GM12878 (cell line): ENCODE results near the gene LRRC23. TPM values are rescaled to one million over a fixed set of nuclear protein-coding genes. Genes with fewer than 3 reads are reported as not detected.

Source experiments
- ATF2 ChIP-seq: IDR thresholded peaks from 2 replicates; pipeline ENCODE4 v1.6.1; 2012; ENCODE audit warnings: low read length, inconsistent platforms
- CBX3 ChIP-seq: fragments of 200-600 bp; sonication (generic); IDR thresholded peaks from 2 replicates; pipeline ENCODE4 v1.6.1; 2016; ENCODE audit warnings: low read depth, borderline replicate concordance
- CEBPB ChIP-seq, 2 experiments: fragments of 150-350 bp in 1 of 2; IDR thresholded peaks; 2 replicates each; pipeline ENCODE4 v1.6.1; 2012 to 2014; ENCODE audit warnings: low read depth in 2 of 2, low read length in 2 of 2, borderline replicate concordance in 1 of 2, inconsistent platforms in 1 of 2
- CTCF ChIP-seq, 3 experiments: IDR thresholded peaks in 2 of 3; conservative IDR thresholded peaks in 1 of 3; 2 replicates each; pipeline ENCODE4 v1.5.1; 2011; ENCODE audit warnings: low read depth in 3 of 3, low read length in 3 of 3, mild to moderate bottlenecking in 3 of 3, control low read depth in 2 of 3, moderate library complexity in 2 of 3, inconsistent platforms in 1 of 3, mixed read lengths in 1 of 3; ENCODE audit not compliant: control insufficient read depth in 2 of 3, insufficient read depth in 1 of 3; ENCODE audit errors: extremely low read depth in 1 of 3
- IRF3 ChIP-seq: fragments of 450-650 bp; IDR thresholded peaks from 2 replicates; pipeline ENCODE4 v1.6.1; 2014; ENCODE audit warnings: mild to moderate bottlenecking
- IRF4 ChIP-seq: IDR thresholded peaks from 2 replicates; pipeline ENCODE4 v1.6.1; 2011; ENCODE audit warnings: low read depth, low read length
- KLF5 ChIP-seq: fragments of 450-650 bp; IDR thresholded peaks from 2 replicates; pipeline ENCODE4 v1.6.1; 2014; ENCODE audit warnings: mild to moderate bottlenecking; ENCODE audit not compliant: partially characterized antibody
- NFXL1 ChIP-seq: fragments of 450-650 bp; IDR thresholded peaks from 2 replicates; pipeline ENCODE4 v1.6.1; 2017; ENCODE audit warnings: antibody characterized with exemption, mild to moderate bottlenecking, borderline replicate concordance
- NKRF ChIP-seq: fragments of 450-650 bp; conservative IDR thresholded peaks from 2 replicates; pipeline ENCODE4 v1.6.1; 2017; ENCODE audit warnings: mild to moderate bottlenecking, moderate library complexity
- RAD21 ChIP-seq: IDR thresholded peaks from 2 replicates; pipeline ENCODE4 v1.6.1; 2011; ENCODE audit warnings: mild to moderate bottlenecking, low read depth, low read length, moderate library complexity; ENCODE audit not compliant: insufficient read depth
- RBBP5 ChIP-seq: fragments of 200-600 bp; sonication (generic); conservative IDR thresholded peaks from 2 replicates; pipeline ENCODE4 v1.6.1; 2016
- RELA ChIP-seq: fragments of 450-650 bp; IDR thresholded peaks from 2 replicates; pipeline ENCODE4 v1.8.0; 2014; ENCODE audit warnings: borderline replicate concordance; ENCODE audit not compliant: partially characterized antibody
- RELB ChIP-seq: fragments of 450-650 bp; IDR thresholded peaks from 2 replicates; pipeline ENCODE4 v1.6.1; 2017; ENCODE audit warnings: low read depth, mild to moderate bottlenecking, moderate library complexity
- SPI1 ChIP-seq: IDR thresholded peaks from 2 replicates; pipeline ENCODE4 v1.6.1; 2011; ENCODE audit warnings: low read depth, mild to moderate bottlenecking, low read length, moderate library complexity, borderline replicate concordance; ENCODE audit not compliant: insufficient read depth
- ZBED1 ChIP-seq: IDR thresholded peaks from 2 replicates; pipeline ENCODE4 v1.6.1; 2016; ENCODE audit warnings: borderline replicate concordance
- ZBTB11 ChIP-seq: fragments of 450-650 bp; formaldehyde crosslinking; IDR thresholded peaks from 2 replicates; pipeline ENCODE4 v1.5.0; 2022; ENCODE audit warnings: mild to moderate bottlenecking, missing genetic modification characterization
- ZNF207 ChIP-seq: fragments of 450-650 bp; IDR thresholded peaks from 2 replicates; pipeline ENCODE4 v1.6.1; 2014; ENCODE audit warnings: antibody characterized with exemption, mild to moderate bottlenecking, borderline replicate concordance
- polyA plus RNA-seq, 11 experiments: library from polyadenylated mRNA; depleted of rRNA in 4 of 11; unstranded in 6 of 11; stranded (reverse) in 5 of 11; fragments of >200 nt; fragmentation: Nextera tagmentation in 4 of 11; fragmentation: Illumina TruSeq in 1 of 11; extraction: Ambion mirVana in 4 of 11; extraction: Trizol in 1 of 11; gene quantifications; 1 replicate in 1 of 11; 2 replicates in 10 of 11; pipeline versions ENCODE4 v1.2.1 to v1.2.3, GENCODE V29; 2011 to 2016; ENCODE audit warnings: inconsistent platforms in 2 of 11, missing spikeins in 2 of 11, low read depth in 1 of 11
- total RNA-seq, 4 experiments: library from RNA; depleted of rRNA in 3 of 4; stranded (reverse); fragments of >200 nt in 3 of 4; fragmentation: Illumina TruSeq in 1 of 4; extraction: Trizol in 1 of 4; gene quantifications; 2 replicates each; pipeline versions ENCODE4 v1.2.1 to v1.2.3, GENCODE V29; 2013 to 2021

LRRC23 gene
- total and polyA plus RNA-seq, 10 of the 15 experiments (the other 5 are each of a cell fraction or from before 2014, with no cell fraction given), result 1.4 to 6.9 (median 3.4) TPM

GRCh38 chr12:6960593-6961277 is 56.1 kb downstream of the LRRC23 start (continued):
- TF ChIP-seq NKRF, result no peak
- no peak; the same call in 1 of the 2 replicates for TF ChIP-seq ZBED1
- TF ChIP-seq CTCF (IDR thresholded peaks at IDR 0.05 in 2 of 3, conservative IDR thresholded peaks at IDR 0.05 in 1 of 3; ENCODE audit: control insufficient read depth in 2 of 3, extremely low read depth in 1 of 3, insufficient read depth in 1 of 3, low read depth in 3 of 3, low read length in 3 of 3), result peak; percentile 55 to 85 (median 63); a peak in 5 of 6 replicates
- TF ChIP-seq NFXL1, result no peak
- TF ChIP-seq IRF3, result no peak
- no peak for TF ChIP-seq ZNF207
- TF ChIP-seq KLF5, result no peak
- peak; percentile 76 for TF ChIP-seq RAD21
- peak; percentile 84 for TF ChIP-seq SPI1
- TF ChIP-seq CEBPB (IDR thresholded peaks at IDR 0.05; ENCODE audit: borderline replicate concordance in 1 of 2, low read depth in 2 of 2, low read length in 2 of 2), result no peak
- no peak for TF ChIP-seq RBBP5
- TF ChIP-seq ZBTB11, result no peak
- no peak for TF ChIP-seq ATF2
- TF ChIP-seq RELA, result no peak
- TF ChIP-seq CBX3, result no peak
- TF ChIP-seq IRF4, result peak; percentile 92
- TF ChIP-seq RELB, result no peak
